ENCODE results near the gene CAB39. TPM values are rescaled to one million over a fixed set of nuclear protein-coding genes. Genes with fewer than 3 reads are reported as not detected.

The CAB39 gene
- total and polyA plus RNA-seq, 2 donors (not counting 3 experiments of a cell fraction or from before 2014, with no cell fraction given) = 25.7 to 53.7 TPM

DNA sequence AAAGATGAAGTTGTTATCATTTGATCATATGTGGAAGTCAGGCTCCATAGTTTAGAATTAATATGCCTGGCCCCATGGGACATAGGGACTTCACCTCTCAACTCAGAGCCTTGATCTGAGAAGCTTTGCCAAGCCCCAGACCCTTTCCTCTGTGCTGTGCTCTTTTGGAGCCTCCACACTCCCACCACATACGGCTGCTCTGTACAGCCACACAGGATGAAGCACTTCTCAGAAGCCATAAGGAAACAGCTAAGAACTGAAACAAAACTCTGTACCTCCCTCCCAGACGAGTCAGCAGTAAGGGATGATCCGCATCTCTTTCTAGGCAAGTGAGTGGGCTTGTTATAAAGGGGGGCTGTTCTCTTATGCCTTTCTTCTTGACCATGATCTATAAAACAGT lies 66.5 kb downstream of the CAB39 start:
- Histone ChIP-seq H3K9ac (replicated peaks; ENCODE audit: extremely low read depth, insufficient read depth, low read length) (no peak overlapping the region), H3K4me3 (replicated peaks in 1 of 3; ENCODE audit: insufficient read depth in 1 of 3, low read depth in 1 of 3, low read length in 3 of 3) (no peak overlapping the region), H2AFZ (ENCODE audit: low read depth, low read length) (no peak overlapping the region), H3K9me1 (replicated peaks; ENCODE audit: control insufficient read depth, extremely low read depth, insufficient read depth, low read length) (no peaks in the 10 kb centered on the region), H3K79me2 (ENCODE audit: control insufficient read depth, insufficient read depth, low read length) (peaks cover 70% of the 10 kb centered on the region), H3K4me2 (ENCODE audit: insufficient read depth, low read length) (no peak overlapping the region), H3K9me3 (replicated peaks; ENCODE audit: control insufficient read depth, insufficient read depth, low read length) (no peaks in the 10 kb centered on the region), H4K20me1 (replicated peaks; ENCODE audit: control insufficient read depth, extremely low read depth, insufficient read depth, low read length) (no peaks in the 10 kb centered on the region), H3K36me3 (ENCODE audit: control insufficient read depth in 2 of 2, extremely low read depth in 1 of 2, insufficient read depth in 2 of 2, low read length in 2 of 2) (peaks cover 2 to 3% of the 10 kb centered on the region in 2 experiments), H3K27me3 (ENCODE audit: control insufficient read depth in 2 of 2, insufficient read depth in 2 of 2, low read length in 2 of 2) (no peaks in the 10 kb centered on the region), H3K27ac (ENCODE audit: insufficient read depth, low read depth, low read length) (no peak overlapping the region), H3K4me1 (ENCODE audit: control insufficient read depth, extremely low read depth, insufficient read depth, low read length) (peaks cover 42% of the 10 kb centered on the region)
- DNase-seq (ENCODE audit: low read depth, low spot score) = no peak
- POLR2A ChIA-PET = no interaction called here
- CTCF ChIA-PET = interaction anchor here (1.8 kb wide), 1 partner anchor 19 kb away, joined by 8 read pairs; no protein-coding TSS in a partner anchor
- FAIRE-seq = no peak
- BruUV-seq (replicated peaks) = no TSS peak
- intact Hi-C loops (cut with micrococcal nuclease) (no loop called here), dilution Hi-C loops (cut with MboI; ENCODE audit: extremely low pct_ligation_motif_present, low sequenced_read_pairs) (no loop called here)
- TF ChIP-seq, protein P1, sequence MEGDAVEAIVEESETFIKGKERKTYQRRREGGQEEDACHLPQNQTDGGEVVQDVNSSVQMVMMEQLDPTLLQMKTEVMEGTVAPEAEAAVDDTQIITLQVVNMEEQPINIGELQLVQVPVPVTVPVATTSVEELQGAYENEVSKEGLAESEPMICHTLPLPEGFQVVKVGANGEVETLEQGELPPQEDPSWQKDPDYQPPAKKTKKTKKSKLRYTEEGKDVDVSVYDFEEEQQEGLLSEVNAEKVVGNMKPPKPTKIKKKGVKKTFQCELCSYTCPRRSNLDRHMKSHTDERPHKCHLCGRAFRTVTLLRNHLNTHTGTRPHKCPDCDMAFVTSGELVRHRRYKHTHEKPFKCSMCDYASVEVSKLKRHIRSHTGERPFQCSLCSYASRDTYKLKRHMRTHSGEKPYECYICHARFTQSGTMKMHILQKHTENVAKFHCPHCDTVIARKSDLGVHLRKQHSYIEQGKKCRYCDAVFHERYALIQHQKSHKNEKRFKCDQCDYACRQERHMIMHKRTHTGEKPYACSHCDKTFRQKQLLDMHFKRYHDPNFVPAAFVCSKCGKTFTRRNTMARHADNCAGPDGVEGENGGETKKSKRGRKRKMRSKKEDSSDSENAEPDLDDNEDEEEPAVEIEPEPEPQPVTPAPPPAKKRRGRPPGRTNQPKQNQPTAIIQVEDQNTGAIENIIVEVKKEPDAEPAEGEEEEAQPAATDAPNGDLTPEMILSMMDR (IDR thresholded peaks at IDR 0.05; ENCODE audit: extremely low read depth in 1 of 2, insufficient read depth in 1 of 2, low read depth in 1 of 2, low read length in 2 of 2) = no peak
- TF ChIP-seq GATA2 (IDR thresholded peaks at IDR 0.05; ENCODE audit: insufficient read depth, insufficient read length, low read depth, low read length) (no peak), JUN (IDR thresholded peaks at IDR 0.05; ENCODE audit: borderline replicate concordance, insufficient read depth, insufficient read length, low read depth) (no peak), POLR2A (IDR thresholded peaks at IDR 0.05; ENCODE audit: low read depth, low read length) (no peak), EZH2 (IDR thresholded peaks at IDR 0.05; ENCODE audit: borderline replicate concordance, low read depth, low read length, severe bottlenecking) (no peak), MYC (IDR thresholded peaks at IDR 0.05; ENCODE audit: low read depth, low read length) (no peak), POLR2AphosphoS5 (IDR thresholded peaks at IDR 0.05; ENCODE audit: insufficient read depth, low read depth, low read length) (no peak), FOS (IDR thresholded peaks at IDR 0.05; ENCODE audit: borderline replicate concordance, insufficient read depth, low read length) (no peak)
- TF ChIP-seq, protein P2, sequence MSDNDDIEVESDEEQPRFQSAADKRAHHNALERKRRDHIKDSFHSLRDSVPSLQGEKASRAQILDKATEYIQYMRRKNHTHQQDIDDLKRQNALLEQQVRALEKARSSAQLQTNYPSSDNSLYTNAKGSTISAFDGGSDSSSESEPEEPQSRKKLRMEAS (IDR thresholded peaks at IDR 0.05; ENCODE audit: insufficient read depth, insufficient read length) = no peak

Data from endothelial cell of umbilical vein (primary cell).